Endometrium (tissue), 2 donors: ENCODE results near the gene ME1.
"Not testable (repeated sequence)": the region's sequence is repeated elsewhere in the genome, so short reads cannot be mapped to it uniquely, and the experiment has no call there.

Experiments used
- FAIRE-seq: peaks from 2 replicates; lab custom pipeline; 2012; peaks lifted over from hg19 to GRCh38; lab: Jason Lieb, UNC
- donor health status: control.
- donor health status: control.

ME1 gene

DNA sequence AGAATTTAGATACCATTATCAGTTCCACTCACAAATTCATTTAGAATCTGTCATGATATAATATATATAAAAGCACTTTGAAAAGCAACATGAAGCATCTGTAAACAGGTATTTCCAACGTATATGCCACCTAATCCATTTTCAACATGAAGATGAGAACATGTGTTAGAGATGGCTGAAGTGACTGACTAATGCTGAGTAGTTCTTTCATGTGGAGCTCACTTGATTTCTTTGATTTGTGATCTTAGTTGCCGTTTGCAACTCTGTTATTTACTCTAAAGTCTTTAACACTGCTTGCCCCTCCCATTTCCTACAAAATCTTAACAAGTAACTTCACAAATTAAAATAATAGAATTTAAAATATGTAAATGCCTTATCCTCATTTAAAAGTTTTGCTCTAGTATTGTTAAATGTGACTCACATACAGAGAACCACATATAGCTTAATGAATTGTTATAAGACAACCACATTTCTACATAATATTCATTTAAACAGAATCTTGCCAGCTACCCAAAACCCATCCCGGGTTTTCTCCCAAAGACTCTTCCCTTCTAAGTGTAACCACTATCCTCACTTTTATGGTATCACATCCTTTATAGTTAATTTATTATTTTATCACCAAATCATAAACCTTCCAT is 78.3 kb downstream of the ME1 start:
- no peak for FAIRE-seq

- no peak for FAIRE-seq
Observed at GRCh38 chr6:83343121-83343520, 87.7 kb downstream of the ME1 start.

DNA sequence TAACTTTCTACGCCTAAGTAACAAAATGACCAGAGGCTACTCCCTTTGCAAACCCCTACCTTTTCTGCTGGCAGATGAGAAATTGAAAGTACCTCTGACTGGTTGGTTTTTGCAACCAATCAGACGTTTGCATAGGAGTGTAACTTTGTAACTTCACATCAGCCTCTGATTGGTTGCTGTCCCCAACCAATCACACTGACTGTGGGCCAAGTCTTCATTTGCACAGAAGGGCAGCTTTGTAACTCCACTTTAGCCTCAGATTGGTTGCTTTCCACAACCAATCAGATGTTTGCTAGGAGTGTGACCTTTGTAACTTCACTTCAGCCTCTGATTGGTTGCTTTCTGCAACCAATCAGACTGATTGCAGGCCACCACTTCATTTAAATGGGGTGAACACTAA is 89.1 kb downstream of the ME1 start:
- no peak for FAIRE-seq

DNA sequence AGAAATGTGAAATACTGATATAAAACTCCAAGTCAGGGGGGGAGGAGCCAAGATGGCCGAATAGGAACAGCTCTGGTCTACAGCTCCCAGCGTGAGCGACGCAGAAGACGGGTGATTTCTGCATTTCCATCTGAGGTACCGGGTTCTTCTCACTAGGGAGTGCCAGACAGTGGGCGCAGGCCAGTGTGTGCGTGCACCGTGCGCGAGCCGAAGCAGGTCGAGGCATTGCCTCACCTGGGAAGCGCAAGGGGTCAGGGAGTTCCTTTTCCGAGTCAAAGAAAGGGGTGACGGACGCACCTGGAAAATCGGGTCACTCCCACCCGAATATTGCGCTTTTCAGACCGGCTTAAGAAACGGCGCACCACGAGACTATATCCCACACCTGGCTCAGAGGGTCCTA is 96.9 kb downstream of the ME1 start:
- FAIRE-seq = not testable (repeated sequence)

- no peak for FAIRE-seq
Observed at GRCh38 chr6:83333500-83333899, 97.4 kb downstream of the ME1 start.

GRCh38 chr6:83314693-83315092 is 116.2 kb downstream of the ME1 start:
- no peak for FAIRE-seq

- no peak for FAIRE-seq
Observed at GRCh38 chr6:83313882-83314281, 117.0 kb downstream of the ME1 start.

GRCh38 chr6:83311231-83311630 is 119.6 kb downstream of the ME1 start:
- FAIRE-seq = no peak

DNA sequence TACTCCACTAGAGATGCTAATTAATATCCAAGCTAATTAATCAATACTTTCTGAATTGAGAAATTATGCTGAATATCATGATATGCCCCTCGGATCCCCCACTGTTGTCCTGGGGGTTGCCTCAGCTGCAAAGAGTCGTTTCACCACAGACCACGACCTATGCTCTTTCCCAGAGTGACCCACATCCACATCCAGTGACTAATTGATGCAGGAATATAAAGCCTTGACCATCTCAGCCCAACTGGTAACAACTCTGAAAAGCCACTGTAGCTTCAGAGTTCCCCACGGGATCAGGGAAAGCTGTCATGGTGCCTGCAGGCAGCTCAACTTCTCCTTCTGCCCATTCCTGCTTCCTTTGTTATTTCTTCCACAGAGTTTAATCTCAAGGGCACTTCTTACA is 120.8 kb downstream of the ME1 start:
- FAIRE-seq = no peak

DNA sequence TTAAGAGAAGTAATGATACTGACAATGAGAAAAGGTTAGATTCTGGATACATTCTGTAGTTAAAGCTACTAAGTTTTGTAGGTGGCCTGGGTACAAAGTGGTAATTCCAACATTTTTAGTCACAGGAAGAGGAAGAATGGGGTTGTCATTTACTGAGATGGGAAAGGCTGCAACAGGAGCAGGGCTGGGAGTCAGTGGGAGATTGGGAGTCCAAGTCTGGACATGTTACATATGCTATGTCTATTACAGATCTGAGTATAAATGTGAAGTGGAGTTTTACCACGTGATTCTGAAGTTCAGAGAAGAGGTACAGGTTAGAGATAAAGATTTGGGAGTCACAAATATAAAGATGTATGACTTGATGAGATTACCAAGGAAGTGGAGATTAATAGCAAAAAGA is 121.5 kb downstream of the ME1 start:
- no peak for FAIRE-seq

DNA sequence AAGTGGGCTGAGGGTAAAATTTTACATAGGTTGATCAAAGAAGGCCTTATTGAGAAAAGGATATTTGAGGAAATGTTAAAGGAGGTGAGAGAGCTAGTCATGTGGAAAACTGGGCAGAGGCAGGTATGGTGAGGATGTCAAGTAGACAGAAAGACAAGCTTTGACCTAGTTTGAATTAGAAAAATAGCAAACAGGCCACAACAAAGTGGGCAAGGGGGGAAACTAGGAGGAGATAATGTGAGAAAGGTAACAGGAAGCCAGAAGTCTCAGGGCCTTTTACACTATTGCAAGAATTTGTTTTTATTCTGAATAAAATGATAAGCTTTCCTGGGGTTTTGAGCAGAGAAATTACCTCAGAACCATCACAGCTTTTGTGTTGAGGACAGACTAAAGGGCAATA is 122.0 kb downstream of the ME1 start:
- no peak for FAIRE-seq

GRCh38 chr6:83307849-83308248 is 123.0 kb downstream of the ME1 start:
- no peak for FAIRE-seq

- no peak for FAIRE-seq
Observed at GRCh38 chr6:83303426-83303825, 127.4 kb downstream of the ME1 start.

DNA sequence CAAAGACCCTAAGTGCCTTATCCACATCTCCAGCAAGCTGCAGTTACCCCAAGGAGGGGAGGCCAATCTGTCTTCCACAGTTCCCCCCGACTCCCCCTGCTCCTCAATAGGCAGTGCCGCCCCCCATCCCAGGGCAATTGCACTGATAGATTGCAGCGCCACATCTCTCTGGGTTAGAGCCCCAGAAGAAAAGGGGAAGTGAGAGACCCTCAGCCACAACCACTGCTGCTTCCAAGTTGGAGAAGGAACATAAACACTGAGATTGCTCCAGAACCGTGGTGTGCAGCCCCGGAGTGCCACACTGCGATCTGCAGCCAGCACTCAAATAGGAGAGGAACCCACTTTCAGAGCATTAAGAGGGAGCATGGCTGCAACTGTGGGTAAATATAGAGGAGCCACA is 136.2 kb downstream of the ME1 start:
- no peak for FAIRE-seq

DNA sequence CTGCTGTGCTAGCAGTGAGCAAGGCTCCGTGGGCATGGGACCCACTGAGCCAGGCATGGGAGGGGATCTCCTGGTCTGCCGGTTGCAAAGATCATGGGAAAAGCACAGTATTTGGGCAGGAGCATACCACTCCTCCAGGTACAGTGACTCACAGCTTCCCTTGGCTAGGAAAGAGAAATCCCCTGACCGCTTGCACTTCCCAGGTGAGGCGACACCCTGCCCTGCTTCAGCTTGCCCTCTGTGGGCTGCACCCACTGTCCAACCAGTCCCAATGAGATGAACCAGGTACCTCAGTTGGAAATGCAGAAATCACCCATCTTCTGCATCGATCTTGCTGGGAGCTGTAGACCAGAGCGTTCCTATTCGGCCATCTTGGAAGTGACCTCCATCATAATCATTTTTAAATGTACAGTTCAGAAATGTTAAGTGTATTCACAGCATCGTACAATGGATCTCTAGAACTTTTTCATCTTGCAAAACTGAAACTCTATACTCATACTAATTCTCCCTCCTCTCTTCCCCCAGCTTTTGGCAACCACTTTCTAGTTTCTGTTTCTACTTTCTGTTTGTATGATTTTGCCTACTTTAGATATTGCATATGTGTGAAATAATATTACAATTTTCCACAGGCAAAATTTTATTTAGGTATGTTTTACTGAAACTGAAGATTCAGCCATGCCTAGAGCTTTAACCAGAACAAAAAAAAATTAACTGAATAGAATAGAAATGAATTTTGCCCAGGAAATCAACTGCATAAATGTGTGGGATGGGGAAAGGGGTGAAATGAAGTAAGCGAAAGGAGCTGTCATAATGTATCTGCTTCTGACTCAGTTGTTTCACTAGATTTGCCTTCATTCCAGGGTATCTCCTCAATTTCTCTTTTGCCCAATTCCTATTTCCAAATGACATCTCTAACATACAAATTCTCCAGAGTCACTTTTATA is 137.7 kb downstream of the ME1 start:
- FAIRE-seq = no peak

DNA sequence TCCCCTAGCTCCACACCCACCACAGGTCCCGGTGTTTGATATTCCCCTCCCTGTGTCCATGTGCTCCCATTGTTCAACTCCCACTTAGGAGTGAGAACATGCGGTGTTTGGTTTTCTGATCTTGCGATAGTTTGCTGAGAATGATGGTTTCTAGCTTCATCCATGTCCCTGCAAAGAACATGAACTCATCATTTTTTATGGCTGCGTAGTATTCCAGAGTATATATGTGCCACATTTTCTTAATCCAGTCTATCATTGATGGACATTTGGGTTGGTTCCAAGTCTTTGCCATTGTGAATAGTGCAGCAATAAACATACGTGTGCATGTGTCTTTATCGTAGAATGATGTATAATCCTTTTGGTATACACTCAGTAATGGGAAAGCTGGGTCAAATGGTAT is 143.6 kb downstream of the ME1 start:
- not testable (repeated sequence) for FAIRE-seq

DNA sequence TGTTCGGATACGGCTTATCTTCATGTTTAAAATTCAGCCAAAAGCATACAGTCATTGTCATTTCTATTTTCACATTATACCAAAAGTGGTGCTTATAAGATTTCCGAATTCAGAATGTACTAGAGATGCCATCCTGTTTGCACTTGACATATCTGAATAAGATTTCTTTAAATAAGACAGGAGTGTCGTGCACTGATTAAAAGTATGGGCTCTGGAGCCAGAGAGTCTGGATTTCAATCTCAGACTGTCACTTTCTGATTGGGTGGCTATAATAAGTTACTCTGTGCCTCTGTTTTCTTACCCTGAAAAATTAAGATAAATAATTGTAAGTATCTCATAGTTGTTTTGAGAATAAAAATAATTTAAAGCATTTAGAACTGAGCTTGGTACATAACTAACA is 144.9 kb downstream of the ME1 start:
- FAIRE-seq = no peak

- no peak for FAIRE-seq
Observed at GRCh38 chr6:83273596-83273995, 157.3 kb downstream of the ME1 start.

DNA sequence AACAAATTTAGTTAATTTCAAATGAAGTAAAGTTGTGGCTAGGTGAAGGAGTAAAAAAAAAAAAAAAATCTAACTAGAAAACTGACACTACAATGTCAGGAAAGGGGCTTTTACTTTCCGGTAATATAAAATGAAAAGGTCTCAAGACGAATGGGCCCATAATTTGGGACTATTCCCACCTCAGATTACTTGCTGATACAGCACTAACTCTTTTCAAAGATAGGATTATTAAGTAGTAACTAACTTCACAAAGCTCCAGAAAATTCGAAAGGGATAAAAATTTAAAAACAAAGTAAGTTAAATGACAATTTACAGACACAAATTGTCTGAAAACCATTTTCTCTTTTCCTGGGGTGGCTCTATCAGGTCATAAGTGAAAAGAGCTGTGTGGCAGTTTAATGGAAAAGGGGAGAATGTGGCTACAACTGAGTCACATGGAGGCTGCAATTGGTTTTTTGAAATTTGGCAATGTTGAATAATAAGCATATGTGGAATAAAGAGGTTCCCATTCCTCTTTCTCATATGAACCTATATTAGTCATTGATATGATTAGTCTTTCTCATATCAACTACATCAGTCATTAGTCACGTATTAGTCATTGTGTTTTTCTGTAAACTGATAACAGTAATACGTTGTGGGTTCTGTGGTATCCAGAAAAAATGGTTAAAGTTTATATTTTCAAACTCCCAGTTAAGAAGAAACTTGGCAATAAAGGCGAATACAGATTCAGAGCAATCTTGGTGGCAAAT is 159.7 kb downstream of the ME1 start:
- no peak for FAIRE-seq

GRCh38 chr6:83265384-83265783 is 165.5 kb downstream of the ME1 start:
- FAIRE-seq = no peak

GRCh38 chr6:83260577-83260976 is 170.3 kb downstream of the ME1 start:
- FAIRE-seq = no peak

GRCh38 chr6:83258517-83258916 is 172.3 kb downstream of the ME1 start:
- FAIRE-seq = no peak

DNA sequence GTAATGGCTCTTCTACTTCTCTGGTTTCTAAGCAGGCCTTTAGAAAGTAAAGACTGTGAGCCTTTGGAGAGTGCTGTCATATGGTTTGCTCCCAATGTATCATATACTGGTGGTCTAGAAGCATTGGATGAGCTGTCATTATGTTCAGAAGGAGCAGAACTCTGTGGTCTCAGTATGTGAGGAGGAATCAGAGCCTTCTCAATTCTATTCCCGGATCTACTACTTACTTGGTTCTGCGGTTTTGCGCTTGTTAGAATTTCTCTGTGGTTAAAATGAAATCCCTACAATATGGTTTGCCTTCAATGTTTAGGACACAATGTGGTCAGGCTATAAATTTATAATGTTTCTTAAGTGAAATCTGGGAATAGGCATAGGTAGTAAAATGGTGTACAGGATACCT is 173.1 kb downstream of the ME1 start:
- no peak for FAIRE-seq
